ENCODE results near the gene PAQR9.
A peak's percentile ranks its signal among the peaks of the same experiment; 100 is the strongest.

GRCh38 chr3:142913432-142913831 lies 50.0 kb downstream of the PAQR9 start:
- TF ChIP-seq CTCF (IDR thresholded peaks at IDR 0.05) = no peak
- TF ChIP-seq POLR2A (IDR thresholded peaks at IDR 0.05) = no peak
- TF ChIP-seq POLR2AphosphoS5 (IDR thresholded peaks at IDR 0.05) = peak in 1 of 4 donors; percentile 15
- TF ChIP-seq EP300 (IDR thresholded peaks at IDR 0.05) = no peak
